HEK293T (cell line): ENCODE measurements around the gene FILIP1L.

Experiments used
- FOXA1 ChIP-seq: fragments of 450-650 bp; IDR thresholded peaks from 2 replicates; pipeline ENCODE4 v1.6.1; 2016; ENCODE audit warnings: mild to moderate bottlenecking
- FOXM1 ChIP-seq: fragments of 450-650 bp; IDR thresholded peaks from 2 replicates; pipeline ENCODE4 v1.6.1; 2017; ENCODE audit warnings: mild to moderate bottlenecking, borderline replicate concordance
- SP1 ChIP-seq: fragments of 450-650 bp; IDR thresholded peaks from 2 replicates; pipeline ENCODE4 v1.6.1; 2017
- SUZ12 ChIP-seq: fragments of 450-650 bp; IDR thresholded peaks from 2 replicates; pipeline ENCODE4 v1.6.1; 2016; ENCODE audit warnings: mild to moderate bottlenecking
- TARDBP ChIP-seq: fragments of 450-650 bp; IDR thresholded peaks from 2 replicates; pipeline ENCODE4 v1.6.1; 2016

- TF ChIP-seq FOXM1: no peak
- no peak for TF ChIP-seq FOXA1
- TF ChIP-seq TARDBP: no peak
- TF ChIP-seq SUZ12: no peak
- no peak for TF ChIP-seq SP1
These were observed 133.2 kb downstream of the FILIP1L start for GRCh38 chr3:99981138-99981537.
